Kidney (tissue), 14 donors: Measurements from ENCODE around the gene UNC13A. TPM values are rescaled to one million over a fixed set of nuclear protein-coding genes. Genes with fewer than 3 reads are reported as not detected.

ENCODE experiments used
- DNase-seq, 5 donors: peaks; one replicate each; pipeline ENCODE4 v3.0.0-alpha.2; 2013 to 2020
- FAIRE-seq: peaks from 2 replicates; lab custom pipeline; 2012; peaks lifted over from hg19 to GRCh38; lab: Jason Lieb, UNC
- H3K27ac ChIP-seq, 2 donors: one replicate each; pipeline ENCODE4 v1.7.0; 2013; ENCODE audit warnings: low read depth in 2 of 2, low read length in 2 of 2, inconsistent platforms in 1 of 2
- H3K27me3 ChIP-seq: one replicate; pipeline ENCODE4 v1.7.1; 2013; ENCODE audit warnings: low read length, inconsistent platforms; ENCODE audit not compliant: control insufficient read depth, insufficient read depth
- H3K36me3 ChIP-seq, 3 donors: one replicate each; pipeline versions ENCODE4 v1.7.0 to v1.7.1; 2013; ENCODE audit warnings: low read length in 3 of 3, control low read depth in 1 of 3, inconsistent platforms in 1 of 3; ENCODE audit not compliant: insufficient read depth in 3 of 3, control insufficient read depth in 2 of 3
- H3K4me1 ChIP-seq, 3 donors: one replicate each; pipeline versions ENCODE4 v1.7.0 to v1.7.1; 2013; ENCODE audit warnings: low read length in 3 of 3, inconsistent platforms in 1 of 3, low read depth in 1 of 3; ENCODE audit not compliant: control insufficient read depth in 2 of 3, insufficient read depth in 2 of 3
- H3K4me3 ChIP-seq, 3 donors: one replicate each; pipeline versions ENCODE4 v1.7.0 to v1.8.1; 2013; ENCODE audit warnings: low read length in 3 of 3, control low read depth in 1 of 3, inconsistent platforms in 1 of 3
- H3K9ac ChIP-seq, 3 donors: one replicate each; pipeline versions ENCODE4 v1.7.0 to v1.7.1; 2013; ENCODE audit warnings: low read length in 3 of 3, control low read depth in 1 of 3, inconsistent platforms in 1 of 3
- H3K9me3 ChIP-seq, 3 donors: one replicate each; pipeline versions ENCODE4 v1.7.0 to v1.7.1; 2013; ENCODE audit warnings: low read length in 3 of 3, control low read depth in 1 of 3, inconsistent platforms in 1 of 3; ENCODE audit not compliant: control insufficient read depth in 2 of 3, insufficient read depth in 1 of 3
- intact Hi-C: fragments of 100-400 bp; cut with DNase I; formaldehyde crosslinking; loops from one replicate; pipeline ENCODE4 v1.11.1; 2022
- polyA plus RNA-seq: library from polyadenylated mRNA; stranded (reverse); fragments of 350-450 nt; fragmentation: Illumina TruSeq; extraction: RNeasy Lipid Tissue Mini Kit (QIAGEN cat#74804); gene quantifications from one replicate; pipeline ENCODE4 v1.2.3, GENCODE V29; 2014; ENCODE audit warnings: low read depth, low replicate concordance; ENCODE audit not compliant: insufficient read depth
- total RNA-seq: library from RNA; stranded (reverse); fragmentation: NEBNext Ultra II Directional; extraction: Animal tissue kit (Norgen Biotek cat#: 25700); gene quantifications from one replicate; pipeline ENCODE4 v1.2.1, GENCODE V29; 2021
- TF ChIP-seq, protein P1 (sequence below): IDR thresholded peaks from 3 replicates; pipeline ENCODE4 v1.5.1; 2012; ENCODE audit warnings: mild to moderate bottlenecking, moderate library complexity, borderline replicate concordance; ENCODE audit not compliant: insufficient read depth; ENCODE audit errors: extremely low read depth
- donor health status: control.
- donor health status: control.
- donor health status: control.
- donor health status: control.
- donor health status: control.
- donor health status: DM: yes; HTN: yes; CAD: no.
- donor health status: Normal renal cell carcinoma (clear cell type).

The UNC13A gene
- total and polyA plus RNA-seq, 2 donors from 2014 or later = 0.06 to 2.2 TPM

- peak in 1 of 5 donors; percentile 53 for DNase-seq
- no peak for FAIRE-seq
- H3K36me3 ChIP-seq = no peaks in the 10 kb centered on the region
- intact Hi-C loops = no loop called here
- H3K27me3 ChIP-seq = no peaks in the 10 kb centered on the region
- H3K27ac ChIP-seq = no peak overlapping the region
- no peaks in the 10 kb centered on the region for H3K4me1 ChIP-seq
- TF ChIP-seq, protein P1, sequence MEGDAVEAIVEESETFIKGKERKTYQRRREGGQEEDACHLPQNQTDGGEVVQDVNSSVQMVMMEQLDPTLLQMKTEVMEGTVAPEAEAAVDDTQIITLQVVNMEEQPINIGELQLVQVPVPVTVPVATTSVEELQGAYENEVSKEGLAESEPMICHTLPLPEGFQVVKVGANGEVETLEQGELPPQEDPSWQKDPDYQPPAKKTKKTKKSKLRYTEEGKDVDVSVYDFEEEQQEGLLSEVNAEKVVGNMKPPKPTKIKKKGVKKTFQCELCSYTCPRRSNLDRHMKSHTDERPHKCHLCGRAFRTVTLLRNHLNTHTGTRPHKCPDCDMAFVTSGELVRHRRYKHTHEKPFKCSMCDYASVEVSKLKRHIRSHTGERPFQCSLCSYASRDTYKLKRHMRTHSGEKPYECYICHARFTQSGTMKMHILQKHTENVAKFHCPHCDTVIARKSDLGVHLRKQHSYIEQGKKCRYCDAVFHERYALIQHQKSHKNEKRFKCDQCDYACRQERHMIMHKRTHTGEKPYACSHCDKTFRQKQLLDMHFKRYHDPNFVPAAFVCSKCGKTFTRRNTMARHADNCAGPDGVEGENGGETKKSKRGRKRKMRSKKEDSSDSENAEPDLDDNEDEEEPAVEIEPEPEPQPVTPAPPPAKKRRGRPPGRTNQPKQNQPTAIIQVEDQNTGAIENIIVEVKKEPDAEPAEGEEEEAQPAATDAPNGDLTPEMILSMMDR = no peak
- no peak overlapping the region for H3K4me3 ChIP-seq
- H3K9me3 ChIP-seq = no peaks in the 10 kb centered on the region
- no peak overlapping the region for H3K9ac ChIP-seq
These were observed 41.7 kb downstream of the UNC13A start for GRCh38 chr19:17646441-17646840.

GRCh38 chr19:17645339-17645963 lies 42.7 kb downstream of the UNC13A start:
- no peaks in the 10 kb centered on the region for H3K9me3 ChIP-seq
- H3K36me3 ChIP-seq = no peaks in the 10 kb centered on the region
- H3K27me3 ChIP-seq = no peaks in the 10 kb centered on the region
- H3K4me3 ChIP-seq = no peak overlapping the region
- peak in 1 of 5 donors; percentile 36 for DNase-seq
- no peak for FAIRE-seq
- no peak overlapping the region for H3K9ac ChIP-seq
- intact Hi-C loops = no loop called here
- H3K27ac ChIP-seq = no peak overlapping the region
- TF ChIP-seq, protein P1 = no peak
- H3K4me1 ChIP-seq = no peaks in the 10 kb centered on the region

GRCh38 chr19:17642656-17643055 lies 45.5 kb downstream of the UNC13A start:
- no peaks in the 10 kb centered on the region for H3K27me3 ChIP-seq

More at GRCh38 chr19:17642656-17643055, 45.5 kb downstream of the UNC13A start:
- Histone ChIP-seq H3K9me3 (no peaks in the 10 kb centered on the region), H3K27ac (no peak overlapping the region), H3K4me1 (no peaks in the 10 kb centered on the region), H3K4me3 (no peak overlapping the region), H3K9ac (no peak overlapping the region), H3K36me3 (no peaks in the 10 kb centered on the region)
- TF ChIP-seq, protein P1 = no peak
- DNase-seq (peak in 1 of 5 donors; percentile 22), FAIRE-seq (no peak)
- intact Hi-C loops = no loop called here
